KMS-11 (cell line): ENCODE data around the gene GMPPB.

Source experiments
- H2AFZ ChIP-seq: fragments of 200-600 bp; sonication (generic); 2 replicates; pipeline ENCODE4 v1.6.1; 2016; ENCODE audit warnings: antibody characterized with exemption, mixed run types, low read depth
- H3K27ac ChIP-seq: fragments of 200-600 bp; sonication (generic); 2 replicates; pipeline ENCODE4 v1.6.1; 2016; ENCODE audit warnings: mild to moderate bottlenecking, mixed run types
- H3K27me3 ChIP-seq: fragments of 200-600 bp; sonication (generic); 2 replicates; pipeline ENCODE4 v1.6.1; 2017; ENCODE audit warnings: mild to moderate bottlenecking, low read depth, mixed run types, moderate library complexity; ENCODE audit not compliant: insufficient read depth
- H3K36me3 ChIP-seq: fragments of 200-600 bp; sonication (generic); 2 replicates; pipeline ENCODE4 v1.6.1; 2017; ENCODE audit warnings: mild to moderate bottlenecking, mixed run types; ENCODE audit not compliant: insufficient read depth
- H3K4me1 ChIP-seq: fragments of 200-600 bp; sonication (generic); 2 replicates; pipeline ENCODE4 v1.6.1; 2016; ENCODE audit warnings: mild to moderate bottlenecking, low read depth, mixed run types; ENCODE audit not compliant: poor library complexity, severe bottlenecking
- H3K4me2 ChIP-seq: fragments of 200-600 bp; sonication (generic); 2 replicates; pipeline ENCODE4 v1.7.0; 2016; ENCODE audit warnings: mild to moderate bottlenecking, mixed run types
- H3K4me3 ChIP-seq: fragments of 200-600 bp; sonication (generic); IDR thresholded peaks from 2 replicates; pipeline ENCODE4 v1.6.1; 2017; ENCODE audit warnings: low read depth, low read length, mixed read lengths; ENCODE audit not compliant: insufficient read depth
- H3K79me2 ChIP-seq: fragments of 200-600 bp; sonication (generic); 2 replicates; pipeline ENCODE4 v1.6.1; 2016; ENCODE audit warnings: low read depth, mixed run types; ENCODE audit not compliant: insufficient read depth
- H3K9ac ChIP-seq: fragments of 200-600 bp; sonication (generic); 2 replicates; pipeline ENCODE4 v1.6.1; 2016; ENCODE audit warnings: mild to moderate bottlenecking, mixed run types
- H4K20me1 ChIP-seq: fragments of 200-600 bp; sonication (generic); 2 replicates; pipeline ENCODE4 v1.6.1; 2016; ENCODE audit warnings: mild to moderate bottlenecking, mixed run types; ENCODE audit not compliant: insufficient read depth
- CTCF ChIP-seq: fragments of 200-600 bp; sonication (generic); conservative IDR thresholded peaks from 2 replicates; pipeline ENCODE4 v1.6.1; 2017; ENCODE audit warnings: low read depth, mild to moderate bottlenecking, antibody characterized with exemption, low read length, moderate library complexity, mixed read lengths

GMPPB gene

GRCh38 chr3:49720855-49721595, 2.7 kb downstream of the GMPPB start:
- peaks cover 14% of the 10 kb centered on the region for H3K4me1 ChIP-seq
- H4K20me1 ChIP-seq, result no peaks in the 10 kb centered on the region
- no peak overlapping the region for H3K27ac ChIP-seq
- H3K36me3 ChIP-seq, result no peaks in the 10 kb centered on the region
- no peaks in the 10 kb centered on the region for H3K27me3 ChIP-seq
- H3K4me3 ChIP-seq, result no peak overlapping the region
- no peak overlapping the region for H3K4me2 ChIP-seq
- H3K79me2 ChIP-seq, result peaks cover 9% of the 10 kb centered on the region; the same call in 1 of the 2 replicates
- no peak for TF ChIP-seq CTCF
- H3K9ac ChIP-seq, result no peak overlapping the region
- no peak overlapping the region for H2AFZ ChIP-seq

GRCh38 chr3:49719214-49719884, 4.4 kb downstream of the GMPPB start, which contains the start of gene AMIGO3:
Gene AMIGO3 (minus strand): TSS chr3:49719684. CDS start chr3:49719465, 219 bp downstream.
- no peak for TF ChIP-seq CTCF
- no peak within 1 kb of the TSS for H3K27ac ChIP-seq
- no peak within 1 kb of the TSS for H3K9ac ChIP-seq
- H3K79me2 ChIP-seq, result peaks cover 9% of the 10 kb centered on the region; the same call in 1 of the 2 replicates
- H3K4me1 ChIP-seq, result peaks cover 6% of the 10 kb centered on the region
- H3K36me3 ChIP-seq, result no peaks in the 10 kb centered on the region
- H3K27me3 ChIP-seq, result no peaks in the 10 kb centered on the region
- no peak within 1 kb of the TSS for H3K4me2 ChIP-seq
- H2AFZ ChIP-seq, result no peak within 1 kb of the TSS
- H3K4me3 ChIP-seq, result no peak within 1 kb of the TSS
- no peaks in the 10 kb centered on the region for H4K20me1 ChIP-seq

- Histone ChIP-seq H3K9ac (no peak overlapping the region), H4K20me1 (no peaks in the 10 kb centered on the region), H3K27me3 (no peaks in the 10 kb centered on the region), H2AFZ (no peak overlapping the region), H3K79me2 (peaks cover 9% of the 10 kb centered on the region; the same call in 1 of the 2 replicates), H3K4me2 (no peak overlapping the region), H3K4me1 (peaks cover 4% of the 10 kb centered on the region), H3K4me3 (no peak overlapping the region), H3K36me3 (no peaks in the 10 kb centered on the region), H3K27ac (no peak overlapping the region)
- no peak for TF ChIP-seq CTCF
These were observed 4.9 kb downstream of the GMPPB start for GRCh38 chr3:49718858-49719213.

- TF ChIP-seq CTCF, result no peak
- no peak overlapping the region for H3K4me3 ChIP-seq
- H3K27ac ChIP-seq, result no peak overlapping the region
- peaks cover 6% of the 10 kb centered on the region; the same call in 1 of the 2 replicates for H3K79me2 ChIP-seq
- no peaks in the 10 kb centered on the region for H4K20me1 ChIP-seq
- H2AFZ ChIP-seq, result no peak overlapping the region
- H3K4me2 ChIP-seq, result no peak overlapping the region
- no peak overlapping the region for H3K9ac ChIP-seq
- H3K4me1 ChIP-seq, result peaks cover 4% of the 10 kb centered on the region
- H3K27me3 ChIP-seq, result no peaks in the 10 kb centered on the region
- H3K36me3 ChIP-seq, result no peaks in the 10 kb centered on the region
These were observed 5.5 kb downstream of the GMPPB start for GRCh38 chr3:49717959-49718857.
